ENCODE data around the gene CHIT1.
"Not testable (repeated sequence)": the region's sequence is repeated elsewhere in the genome, so short reads cannot be mapped to it uniquely, and the experiment has no call there.

CHIT1 gene

DNA sequence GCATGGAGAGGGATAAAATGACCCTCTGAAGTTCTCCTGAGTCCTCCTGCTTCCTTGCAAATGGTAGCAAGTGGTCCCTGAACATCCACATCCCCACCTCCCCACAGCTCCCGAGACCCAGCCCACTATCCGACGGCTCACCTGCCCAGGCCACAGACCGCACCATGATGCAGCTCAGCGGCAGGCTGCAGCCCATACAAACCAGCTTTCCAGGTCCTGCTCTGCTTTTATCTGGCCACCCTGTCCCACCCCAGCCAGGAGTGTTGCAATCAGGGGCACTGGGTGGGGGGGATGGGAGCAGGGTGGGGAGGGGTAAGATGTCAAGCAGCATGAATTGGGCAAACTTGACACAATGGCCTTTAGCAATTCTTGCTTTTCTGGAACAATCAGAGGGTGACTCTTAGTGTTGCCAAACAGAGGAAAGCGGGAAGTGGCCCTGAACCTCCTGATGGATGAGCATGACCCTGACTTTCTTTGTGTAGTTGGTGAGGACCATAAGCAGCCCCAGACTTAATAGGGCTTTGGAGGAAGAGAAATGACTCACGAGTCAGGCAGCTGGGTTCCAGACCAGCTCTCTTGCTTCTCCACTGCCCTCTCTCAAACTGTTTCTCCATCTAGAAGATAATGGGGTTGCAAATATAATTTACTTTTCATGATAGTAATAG lies at the start of gene CHIT1:
TSS of gene CHIT1 (minus strand) at position 203 of the 665 bp plus-strand sequence. CDS start at position 166, 37 bp downstream.
- no peak for DNase-seq

DNA sequence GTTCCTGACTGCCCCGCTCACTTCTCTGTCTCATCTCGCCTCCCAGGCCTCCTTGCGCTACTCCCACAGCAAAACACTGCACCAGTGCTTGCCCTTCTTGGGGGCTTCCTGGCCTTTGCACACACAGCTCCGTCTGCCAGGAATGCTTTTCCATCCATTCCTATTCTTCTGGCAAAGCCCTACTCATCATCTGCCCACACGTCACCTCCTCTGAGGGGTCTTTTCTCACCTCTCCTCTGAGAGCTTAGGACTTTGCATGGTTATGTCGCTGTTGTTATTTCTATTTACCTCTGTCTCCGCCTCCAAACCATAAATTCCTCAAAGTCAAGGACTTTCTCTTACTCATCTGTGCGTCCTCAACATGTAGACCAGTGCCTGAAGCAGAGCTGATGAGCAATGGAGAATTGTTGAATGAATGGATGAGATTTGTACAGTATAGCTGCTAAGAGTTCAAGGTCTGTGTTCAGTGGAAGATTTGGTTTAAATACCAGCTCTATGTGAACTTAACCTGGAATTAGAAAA lies 49.5 kb upstream of the CHIT1 start:
- no peak for DNase-seq

DNA sequence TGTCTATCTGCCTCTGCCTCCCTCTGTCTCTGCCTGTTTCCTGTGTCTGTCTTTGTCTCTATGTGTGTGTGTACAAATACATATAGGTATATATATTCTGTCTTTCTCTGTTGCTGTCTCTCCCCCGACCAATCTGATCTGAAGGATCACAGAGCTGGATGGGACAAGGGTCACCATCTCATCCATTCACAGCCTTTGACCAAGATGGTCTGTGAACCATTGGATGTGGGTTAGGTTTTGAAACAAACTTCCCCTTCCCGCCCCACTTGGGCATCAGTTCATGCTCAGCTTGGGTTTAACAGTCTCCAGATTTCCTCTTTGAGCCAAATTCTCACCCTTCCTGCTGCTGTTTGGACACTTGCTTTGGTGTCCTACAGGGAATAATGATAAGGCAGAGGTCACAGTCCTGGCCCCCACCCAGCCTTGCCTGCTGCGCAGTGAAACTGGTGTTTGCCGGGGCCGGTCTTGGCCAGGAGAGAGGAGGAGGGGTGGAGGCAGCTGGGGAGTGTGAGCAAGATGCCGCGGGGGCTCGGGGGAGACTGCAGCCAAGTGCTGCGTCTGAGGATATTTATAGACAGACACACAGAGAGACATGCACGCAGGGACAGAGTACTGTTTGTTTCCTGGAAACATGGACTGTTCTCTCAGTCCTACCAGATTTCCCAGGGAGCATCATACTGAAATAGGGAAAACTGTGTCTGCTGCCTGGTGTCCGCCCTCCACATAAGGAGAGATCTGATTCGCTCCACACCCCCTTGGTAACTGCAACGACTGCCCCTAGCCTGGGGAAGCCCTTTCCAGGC lies 48.8 kb upstream of the CHIT1 start:
- peak; percentile 90 for DNase-seq

DNA sequence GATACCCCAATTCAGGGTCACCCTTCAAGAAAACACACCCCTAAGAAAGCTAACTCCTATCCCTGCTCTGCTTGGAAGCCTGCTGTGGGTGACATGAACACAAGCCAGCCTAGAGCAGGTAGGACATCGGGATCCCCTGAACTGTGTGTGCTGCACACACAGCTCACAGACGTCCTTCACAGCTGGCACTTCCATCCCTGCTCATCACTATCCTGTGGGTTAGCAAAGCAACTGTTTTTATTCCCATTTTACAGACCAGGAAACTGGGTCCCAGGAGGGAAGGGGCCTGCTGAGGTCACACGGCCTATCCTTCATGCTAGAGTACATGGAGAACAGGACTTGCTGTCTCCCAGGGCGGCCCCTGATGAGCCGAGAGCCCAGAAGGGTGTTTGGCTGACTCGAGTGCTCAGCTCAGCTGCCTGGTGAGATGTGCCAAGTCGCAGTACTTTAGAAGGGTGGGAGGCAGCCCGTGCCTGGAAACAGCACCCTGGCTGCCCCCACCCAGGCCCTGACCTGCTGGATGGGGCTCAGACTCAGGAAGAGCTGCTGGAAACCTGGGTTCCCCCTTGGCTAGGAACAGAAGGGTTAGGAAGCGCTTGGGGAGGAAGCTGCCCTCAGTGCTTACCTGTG lies 47.6 kb upstream of the CHIT1 start:
- no peak for DNase-seq

DNA sequence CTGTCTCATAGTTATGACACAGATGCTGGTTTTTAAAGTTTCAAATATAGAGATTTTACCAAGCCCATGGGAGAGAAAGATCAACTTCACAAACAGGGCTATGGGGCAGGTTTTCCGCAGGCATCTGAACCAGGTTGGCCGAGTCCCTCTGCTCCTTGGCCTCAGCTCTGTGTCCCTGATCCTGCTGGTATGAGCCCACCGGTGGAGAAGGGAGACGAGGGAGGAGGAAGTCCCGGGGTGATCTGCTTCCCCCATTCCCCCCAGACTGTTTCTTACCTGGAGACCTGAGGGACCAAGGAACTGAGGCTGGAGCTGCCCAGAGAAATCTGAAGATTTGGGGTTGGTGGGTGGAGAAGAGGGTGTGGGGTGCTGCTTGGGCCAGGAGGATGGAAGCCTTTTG lies 46.9 kb upstream of the CHIT1 start:
- DNase-seq: no peak

DNA sequence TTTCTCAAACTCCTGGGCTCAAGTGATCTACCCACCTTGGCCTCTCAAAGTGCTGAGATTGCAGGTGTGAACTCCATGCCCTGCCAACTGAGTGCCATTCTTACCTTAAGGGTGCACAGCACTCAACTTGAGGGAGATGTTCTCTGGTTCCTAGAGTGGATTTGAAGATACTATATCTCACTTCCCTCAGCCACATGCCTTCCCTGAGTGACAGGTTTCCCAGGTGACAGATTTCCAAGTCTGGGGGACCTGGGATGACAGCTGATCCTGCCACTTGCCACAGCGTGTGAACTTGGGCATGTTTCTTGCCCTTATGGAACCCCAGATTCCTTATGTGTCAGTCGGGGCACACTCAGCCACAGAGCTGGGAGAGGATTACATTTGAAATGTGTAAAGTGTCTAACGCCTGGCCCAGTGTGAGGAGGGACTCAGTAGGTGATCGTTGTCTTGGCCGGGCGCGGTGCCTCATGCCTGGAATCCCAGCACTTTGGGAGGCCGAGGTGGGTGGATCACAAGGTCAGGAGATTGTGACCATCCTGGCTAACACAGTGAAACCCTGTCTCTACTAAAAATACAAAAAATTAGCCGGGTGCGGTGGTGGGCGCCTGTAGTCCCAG lies 46.3 kb upstream of the CHIT1 start:
- DNase-seq: no peak

DNA sequence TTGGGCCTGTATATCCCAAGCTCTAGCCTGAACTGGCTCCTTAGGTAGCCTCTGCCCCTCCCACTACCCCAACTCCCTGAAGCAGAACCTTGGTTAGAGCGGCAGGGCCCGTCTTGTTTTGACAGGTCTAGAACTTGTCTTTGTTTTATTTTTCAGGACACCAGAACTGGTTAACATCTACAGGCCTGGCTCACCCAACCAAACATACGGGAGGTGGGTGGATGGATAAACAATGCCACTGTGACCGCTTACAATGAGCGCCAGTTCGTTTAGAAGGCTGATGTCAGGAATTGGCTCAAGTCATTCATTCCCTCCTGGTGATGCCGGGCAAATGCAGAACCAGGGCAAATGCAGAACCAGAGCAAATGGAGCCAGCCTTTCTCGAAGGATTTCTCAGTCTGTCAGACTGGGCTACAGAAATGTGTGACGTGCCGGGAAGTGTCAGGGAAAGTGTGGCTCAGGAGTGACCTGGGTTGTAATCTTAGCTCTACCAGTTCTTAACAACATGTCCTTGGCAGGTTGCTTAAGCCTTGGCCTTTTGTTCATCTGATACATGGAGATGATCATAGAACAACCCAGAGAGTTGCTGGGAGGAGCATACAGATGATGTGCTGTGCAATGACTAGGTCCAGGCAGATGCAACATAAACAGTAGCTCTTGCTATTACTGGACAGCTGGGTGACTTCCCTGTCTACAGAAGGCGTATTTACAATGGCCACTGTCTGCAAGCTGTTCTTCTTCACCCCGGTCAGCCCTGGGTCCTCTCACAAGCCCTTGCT lies 45.3 kb upstream of the CHIT1 start:
- DNase-seq: no peak

DNA sequence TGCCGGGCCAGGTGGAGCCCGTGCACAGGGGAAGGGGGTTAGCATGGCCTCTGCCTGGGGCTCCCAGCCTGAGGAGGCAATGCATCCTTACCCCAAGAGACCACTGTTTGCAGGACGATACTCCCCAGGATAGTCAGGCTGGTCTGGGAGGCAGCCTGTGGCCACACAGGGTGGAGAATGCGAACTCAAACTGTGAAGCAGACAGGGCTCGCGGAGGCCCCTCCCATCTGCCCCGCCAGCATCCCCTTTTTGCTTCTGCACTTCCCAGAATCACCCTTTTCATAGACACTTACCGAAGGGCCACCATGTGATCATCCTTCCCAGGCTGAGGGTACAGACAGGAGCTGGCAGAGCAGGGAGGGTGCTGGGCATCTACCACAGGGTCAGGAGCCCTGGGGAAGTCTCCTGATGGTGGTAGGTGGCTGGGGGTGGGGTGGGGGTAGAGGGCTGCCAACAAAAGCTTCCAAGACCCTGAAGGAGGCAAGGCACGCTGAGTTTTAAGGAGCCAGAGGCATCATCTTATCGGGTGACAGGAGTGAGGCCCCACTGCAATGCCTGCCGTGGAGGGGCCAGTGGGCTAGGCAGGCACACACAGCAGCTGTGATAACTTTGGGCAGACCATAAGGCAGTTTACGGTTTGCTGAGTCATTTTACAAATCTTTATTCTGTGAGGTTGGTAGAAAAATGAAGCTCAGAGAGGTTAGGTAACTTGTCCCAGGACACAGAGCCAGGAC lies 44.6 kb upstream of the CHIT1 start:
- DNase-seq: no peak

DNA sequence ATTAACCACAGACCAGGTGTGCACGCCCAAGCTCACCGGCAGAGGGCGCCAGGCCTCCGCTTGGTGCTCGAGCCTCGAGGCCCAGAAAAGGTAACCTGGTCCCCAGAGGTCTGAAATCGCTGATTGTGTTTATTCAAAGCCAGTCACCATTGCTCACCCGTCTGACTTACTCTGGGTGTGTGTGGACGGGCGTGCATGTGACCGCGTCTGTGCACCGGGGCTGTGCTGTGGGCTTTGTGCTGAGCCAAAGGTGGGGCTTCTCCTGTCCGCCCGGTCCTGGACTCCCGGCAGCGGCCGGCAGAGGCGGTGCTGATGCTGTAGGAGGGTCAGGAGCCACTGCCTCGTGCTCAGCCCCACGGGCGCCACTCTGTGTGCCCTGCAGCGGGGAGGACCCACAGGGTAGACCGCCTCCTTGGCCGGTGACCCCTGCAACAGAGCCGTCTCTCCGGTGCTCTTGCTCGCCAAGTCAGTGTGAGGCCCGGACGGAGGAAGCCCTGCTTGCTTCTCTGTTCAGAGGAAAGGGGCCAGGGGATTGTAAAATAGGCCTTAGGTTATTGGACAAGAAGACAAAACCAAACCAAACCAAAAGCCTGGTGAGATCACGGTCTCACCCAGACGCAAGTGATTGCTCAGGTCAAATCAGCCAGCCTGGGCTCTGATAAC lies 43.9 kb upstream of the CHIT1 start:
- peak; percentile 93 for DNase-seq

DNA sequence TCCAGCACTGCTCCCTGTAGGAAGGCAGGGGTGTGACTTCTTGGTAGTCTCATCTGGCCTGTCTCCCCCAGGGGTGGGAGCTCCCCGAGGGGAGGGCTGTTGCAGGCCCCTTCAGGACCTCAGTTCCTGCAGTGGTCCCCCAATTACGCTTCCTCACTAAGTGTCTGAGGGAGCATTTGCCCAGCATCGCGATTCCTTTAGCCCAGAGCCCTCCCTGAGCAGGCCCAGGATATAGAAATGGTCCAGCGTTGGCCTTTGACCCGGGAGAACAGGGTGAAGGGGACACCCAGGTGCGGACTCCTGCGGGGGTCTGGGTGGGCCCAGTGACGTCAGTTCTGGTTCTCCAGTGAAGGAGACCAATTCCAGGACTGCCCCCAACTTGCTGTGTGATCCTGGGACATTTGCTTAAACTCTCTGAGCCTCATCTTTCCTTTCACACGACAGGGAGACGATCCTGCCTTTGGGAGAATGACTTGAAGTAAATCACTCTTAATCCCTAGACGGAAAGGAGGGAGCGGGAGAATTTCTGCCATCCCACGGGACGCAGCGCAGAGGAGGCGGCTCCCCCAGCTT lies 43.2 kb upstream of the CHIT1 start:
- DNase-seq: no peak

DNA sequence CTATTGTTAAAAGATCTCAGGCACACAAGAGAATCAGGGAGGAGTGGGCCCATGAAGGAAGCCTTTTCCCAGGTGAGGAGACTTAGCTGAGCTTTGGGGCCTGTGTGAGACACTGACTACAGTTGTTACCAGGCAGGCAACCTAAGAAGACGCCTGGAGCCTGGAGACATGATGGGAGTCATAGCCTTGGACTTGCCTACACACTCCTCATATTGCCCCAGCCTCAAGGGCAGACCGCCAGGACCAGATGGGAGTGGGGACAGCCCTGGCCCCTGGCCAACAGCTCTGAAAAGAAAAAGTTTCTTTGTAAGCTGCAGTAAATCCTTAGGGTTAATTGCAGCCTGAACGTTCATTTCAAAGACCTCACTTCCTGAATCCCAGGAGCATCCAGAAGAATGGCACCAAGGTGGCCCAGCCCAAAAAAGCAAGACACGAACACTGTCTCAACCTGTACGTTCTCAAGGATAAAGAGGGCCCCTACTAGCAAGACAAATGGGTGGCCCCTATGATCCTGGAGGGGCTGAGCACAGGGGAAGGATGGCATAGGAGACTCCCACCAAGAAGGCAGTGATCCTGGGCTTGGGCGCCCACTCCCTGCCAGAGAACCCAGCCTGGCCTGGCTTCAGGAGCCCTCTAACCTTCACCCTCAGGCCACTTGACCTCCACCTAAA lies 42.6 kb upstream of the CHIT1 start:
- no peak for DNase-seq

DNA sequence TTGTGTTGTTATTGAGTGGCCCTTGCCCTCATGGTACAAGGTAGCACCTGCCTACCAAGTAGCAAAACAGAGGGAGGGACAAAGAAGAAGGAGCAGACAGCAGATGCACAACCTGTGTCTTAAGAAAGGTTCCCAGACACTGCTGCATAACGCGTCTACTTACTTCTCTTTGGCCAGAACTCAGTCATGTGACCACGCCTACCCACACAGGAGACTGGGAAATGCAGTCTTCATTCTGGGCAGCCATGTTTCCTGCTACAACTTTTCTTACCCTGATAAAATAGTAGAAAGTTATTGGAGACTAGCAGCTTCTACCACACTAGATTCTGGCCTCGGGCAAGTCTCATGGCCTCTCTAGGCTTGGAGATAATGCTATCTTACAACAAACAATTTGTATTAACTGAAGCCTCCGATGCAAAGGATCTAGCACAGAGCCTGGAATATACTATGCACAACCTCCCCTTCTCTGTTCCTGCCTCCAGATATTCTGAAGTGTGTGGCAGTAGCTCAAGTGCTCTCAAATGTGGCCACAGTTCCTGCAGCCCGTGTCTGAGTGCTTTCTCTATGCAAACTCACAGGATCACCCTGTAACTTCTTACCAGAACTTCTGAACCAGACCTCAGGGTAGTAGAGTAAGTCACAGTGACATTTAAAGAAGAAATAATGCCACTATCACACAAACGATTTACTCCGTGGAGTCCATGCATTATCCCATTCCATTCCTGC lies 41.7 kb upstream of the CHIT1 start:
- DNase-seq: no peak

DNA sequence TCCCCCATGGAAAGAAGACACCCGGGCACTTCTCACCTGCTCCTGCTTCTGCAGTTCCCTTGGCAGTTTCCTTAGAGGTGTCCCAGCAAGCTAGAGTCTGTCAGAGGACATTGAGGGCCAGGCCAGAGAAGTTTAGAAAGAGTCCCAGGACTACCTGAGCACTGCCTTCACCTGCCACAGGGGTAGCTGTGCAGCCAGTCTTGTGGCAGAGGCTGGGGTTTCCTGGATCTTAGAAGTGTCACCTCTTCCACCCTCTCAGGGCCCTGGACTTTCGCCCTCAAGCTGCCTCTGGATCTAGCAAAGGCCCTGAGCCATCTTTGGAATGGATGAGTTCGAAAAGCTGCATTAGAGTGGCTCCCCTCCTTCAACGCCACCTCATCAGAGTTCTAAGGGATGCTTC lies 41.0 kb upstream of the CHIT1 start:
- DNase-seq: no peak

DNA sequence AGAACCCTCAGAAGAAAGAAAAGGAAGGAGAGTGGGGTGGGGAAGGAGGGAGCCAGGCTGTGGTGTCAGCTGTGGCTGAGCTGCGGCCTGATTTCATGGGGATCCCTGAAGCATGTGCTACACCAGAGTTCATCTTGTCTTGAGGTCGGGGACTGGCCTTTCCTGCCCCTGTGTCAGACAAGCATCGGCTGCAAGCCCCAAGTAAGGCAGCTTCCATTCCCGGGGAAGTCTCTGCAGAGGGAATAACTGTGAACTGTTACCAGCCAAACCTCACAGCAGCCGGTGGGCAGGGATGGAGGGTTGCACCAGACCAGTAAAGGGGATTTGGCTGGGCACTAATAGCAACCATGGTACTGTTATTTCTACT lies 40.2 kb upstream of the CHIT1 start:
- DNase-seq: no peak

DNA sequence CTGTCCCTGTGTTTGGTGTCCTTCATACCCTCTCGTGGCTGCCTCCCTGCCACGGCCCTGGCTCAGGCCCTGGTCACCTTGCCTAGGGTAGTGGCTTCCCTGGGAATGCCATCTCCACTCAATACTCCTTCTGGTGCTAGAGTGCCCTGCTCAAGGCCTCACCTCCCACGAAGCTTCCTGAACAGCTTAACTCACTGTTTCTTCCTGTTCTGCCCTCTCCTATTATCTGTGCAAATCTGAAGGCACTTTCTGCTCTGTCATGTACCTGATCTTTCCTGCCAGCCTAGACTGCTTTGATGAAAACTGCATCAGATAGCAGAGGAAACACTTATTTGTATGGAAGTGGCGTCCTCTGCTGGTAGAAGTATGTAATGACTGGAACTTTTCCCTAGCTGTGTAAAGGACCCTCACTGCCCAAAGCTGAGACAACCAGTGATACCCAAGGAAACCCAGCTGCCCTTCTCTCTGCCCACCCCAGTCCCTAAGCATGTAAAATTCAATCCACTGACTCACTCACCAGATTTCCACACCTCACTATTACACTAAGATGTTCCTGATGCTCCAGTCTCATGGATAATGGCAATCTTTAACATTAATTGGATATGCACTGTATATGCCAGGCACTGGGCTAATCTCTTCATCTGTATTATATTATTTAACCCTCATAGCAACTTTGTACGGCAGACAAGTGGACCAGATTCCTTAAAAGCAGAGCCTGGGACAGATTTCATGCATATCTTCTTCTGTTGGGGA lies 39.6 kb upstream of the CHIT1 start:
- DNase-seq: no peak

DNA sequence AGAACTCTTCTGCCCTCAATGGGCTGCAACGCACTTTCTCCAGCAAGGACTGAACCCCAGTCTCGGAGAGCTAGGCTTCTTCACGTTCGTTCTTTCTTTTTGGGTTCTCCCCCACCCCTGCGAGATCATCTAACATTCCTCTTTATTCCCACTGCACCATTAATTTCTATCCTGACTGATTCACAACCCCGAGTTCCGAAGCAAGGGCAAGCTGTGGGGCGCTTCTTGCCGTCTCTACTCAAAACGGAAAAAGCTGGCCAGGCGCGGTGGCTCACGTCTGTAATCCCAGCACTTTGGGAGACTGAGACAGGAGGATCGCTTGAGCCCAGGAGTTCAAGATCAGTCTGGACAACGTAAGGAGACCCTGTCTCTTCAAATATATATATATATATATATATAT lies 38.4 kb upstream of the CHIT1 start:
- DNase-seq: no peak

DNA sequence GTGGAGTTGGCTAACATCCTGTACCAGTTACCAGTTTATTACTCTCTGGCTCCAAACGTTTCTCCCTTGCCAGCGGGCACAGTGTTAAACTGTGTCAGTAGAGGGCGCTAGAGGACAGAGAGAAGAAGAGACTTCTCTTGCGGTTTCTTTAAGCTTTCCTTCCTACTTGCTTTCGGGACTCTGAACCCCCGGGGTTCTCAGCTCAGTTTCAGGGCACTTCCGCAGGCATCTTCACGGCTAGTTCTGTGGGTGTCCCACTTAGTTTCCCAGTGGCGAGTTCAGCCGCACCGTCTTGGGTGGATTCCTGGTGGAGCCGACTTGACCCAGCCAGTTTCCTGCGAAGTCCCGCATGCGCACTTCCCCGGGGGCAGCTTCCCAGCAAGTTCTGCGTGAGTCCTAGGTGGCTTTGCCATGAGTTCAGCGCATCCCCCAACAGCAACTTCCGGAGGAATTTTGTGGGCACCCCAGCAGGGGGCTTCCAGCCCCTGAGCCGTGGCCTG lies 37.9 kb upstream of the CHIT1 start:
- DNase-seq: peak; percentile 88

DNA sequence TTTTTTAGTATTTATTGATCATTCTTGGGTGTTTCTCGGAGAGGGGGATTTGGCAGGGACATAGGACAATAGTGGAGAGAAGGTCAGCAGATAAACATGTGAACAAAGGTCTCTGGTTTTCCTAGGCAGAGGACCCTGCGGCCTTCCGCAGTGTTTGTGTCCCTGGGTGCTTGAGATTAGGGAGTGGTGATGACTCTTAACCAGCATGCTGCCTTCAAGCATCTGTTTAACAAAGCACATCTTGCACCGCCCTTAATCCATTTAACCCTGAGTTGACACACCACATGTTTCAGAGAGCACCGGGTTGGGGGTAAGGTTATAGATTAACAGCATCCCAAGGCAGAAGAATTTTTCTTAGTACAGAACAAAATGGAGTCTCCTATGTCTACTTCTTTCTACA lies 36.7 kb upstream of the CHIT1 start:
- not testable (repeated sequence) for DNase-seq

DNA sequence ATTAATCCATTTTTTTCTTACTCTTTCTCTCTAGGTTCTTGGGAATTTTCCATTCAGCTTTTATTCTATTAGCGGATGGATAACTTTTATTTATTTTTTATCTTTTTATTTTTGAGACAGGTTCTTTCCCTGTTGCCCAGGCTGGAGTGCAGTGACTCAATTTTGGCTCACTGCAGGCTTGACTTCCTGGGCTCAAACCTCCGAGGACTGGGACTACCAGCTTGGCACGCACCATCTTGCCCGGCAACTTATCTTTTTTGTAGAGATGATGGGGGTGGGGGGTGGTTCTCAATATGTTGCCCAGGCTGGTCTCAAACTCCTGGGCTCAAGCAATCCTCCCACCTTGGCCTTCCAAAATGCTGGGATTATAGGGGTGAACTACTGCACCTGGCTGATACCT lies 36.1 kb upstream of the CHIT1 start:
- no peak for DNase-seq

All from right forelimb (tissue), 1 donor.